Sigmoid colon (tissue), 3 donors: Measurements from ENCODE around the gene ARNT2.

Experiments
- POLR2A ChIP-seq, 2 donors: fragments of 450-650 bp; IDR thresholded peaks; one replicate each; pipeline ENCODE4 v1.6.1; 2016; ENCODE audit warnings: antibody characterized with exemption in 2 of 2, mild to moderate bottlenecking in 2 of 2, moderate library complexity in 2 of 2
- TF ChIP-seq, protein P1 (sequence below), 4 experiments: fragments of 450-650 bp in 3 of 4; fragments of 200-600 bp in 1 of 4; IDR thresholded peaks; one replicate each; pipeline ENCODE4 v1.5.1; 2016 to 2019; ENCODE audit warnings: antibody characterized with exemption in 4 of 4, mild to moderate bottlenecking in 3 of 4, moderate library complexity in 2 of 4

DNA sequence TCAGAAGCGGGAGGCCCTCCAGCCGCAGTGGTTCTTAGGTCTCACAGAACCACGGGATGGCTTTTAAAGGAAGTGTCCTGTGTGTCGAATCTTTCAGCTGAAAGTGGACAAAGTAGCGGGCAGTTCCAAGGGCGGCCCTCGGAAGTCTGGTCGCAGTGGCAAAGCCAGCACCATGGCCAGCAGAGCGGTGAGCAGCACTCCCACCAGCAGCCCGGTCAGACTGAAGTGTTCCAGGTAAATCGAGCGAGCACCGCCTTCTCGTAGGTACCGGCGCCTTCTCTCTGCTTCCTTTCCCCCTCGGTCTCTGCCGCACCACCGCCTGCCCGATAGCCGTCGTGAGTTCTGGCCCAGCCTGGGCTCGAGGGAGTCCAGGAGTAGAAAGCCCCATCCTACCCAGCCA, 187.3 kb downstream of the ARNT2 start:
- no peak for TF ChIP-seq POLR2A (IDR thresholded peaks at IDR 0.05)
- TF ChIP-seq, protein P1, sequence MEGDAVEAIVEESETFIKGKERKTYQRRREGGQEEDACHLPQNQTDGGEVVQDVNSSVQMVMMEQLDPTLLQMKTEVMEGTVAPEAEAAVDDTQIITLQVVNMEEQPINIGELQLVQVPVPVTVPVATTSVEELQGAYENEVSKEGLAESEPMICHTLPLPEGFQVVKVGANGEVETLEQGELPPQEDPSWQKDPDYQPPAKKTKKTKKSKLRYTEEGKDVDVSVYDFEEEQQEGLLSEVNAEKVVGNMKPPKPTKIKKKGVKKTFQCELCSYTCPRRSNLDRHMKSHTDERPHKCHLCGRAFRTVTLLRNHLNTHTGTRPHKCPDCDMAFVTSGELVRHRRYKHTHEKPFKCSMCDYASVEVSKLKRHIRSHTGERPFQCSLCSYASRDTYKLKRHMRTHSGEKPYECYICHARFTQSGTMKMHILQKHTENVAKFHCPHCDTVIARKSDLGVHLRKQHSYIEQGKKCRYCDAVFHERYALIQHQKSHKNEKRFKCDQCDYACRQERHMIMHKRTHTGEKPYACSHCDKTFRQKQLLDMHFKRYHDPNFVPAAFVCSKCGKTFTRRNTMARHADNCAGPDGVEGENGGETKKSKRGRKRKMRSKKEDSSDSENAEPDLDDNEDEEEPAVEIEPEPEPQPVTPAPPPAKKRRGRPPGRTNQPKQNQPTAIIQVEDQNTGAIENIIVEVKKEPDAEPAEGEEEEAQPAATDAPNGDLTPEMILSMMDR (IDR thresholded peaks at IDR 0.05), result no peak
